ENCODE data around the gene DYRK1A.
"Not testable (repeated sequence)": the region's sequence is repeated elsewhere in the genome, so short reads cannot be mapped to it uniquely, and the experiment has no call there.

The DYRK1A gene

GRCh38 chr21:37546299-37546908 lies 179.8 kb downstream of the DYRK1A start:
- no peak overlapping the region for H3K9ac ChIP-seq (ENCODE audit: insufficient read length)
- no peak for DNase-seq (ENCODE audit: low read depth, low spot score)
- TF ChIP-seq FOXP2 (optimal IDR thresholded peaks at IDR 0.05; ENCODE audit: control extremely low read depth, extremely low read length, insufficient read depth) (no peak), EZH2 (IDR thresholded peaks at IDR 0.05) (no peak), POLR2AphosphoS5 (IDR thresholded peaks at IDR 0.05; ENCODE audit: borderline replicate concordance, low read depth, low read length) (no peak)

GRCh38 chr21:37546949-37547614 lies 180.5 kb downstream of the DYRK1A start:
- no peak for TF ChIP-seq EZH2 (IDR thresholded peaks at IDR 0.05)
- TF ChIP-seq POLR2AphosphoS5 (IDR thresholded peaks at IDR 0.05; ENCODE audit: borderline replicate concordance, low read depth, low read length), result peak; percentile 36; the same call in 1 of the 2 replicates
- TF ChIP-seq FOXP2 (optimal IDR thresholded peaks at IDR 0.05; ENCODE audit: control extremely low read depth, extremely low read length, insufficient read depth), result no peak
- Histone ChIP-seq H3K36me3 (ENCODE audit: insufficient read depth, low read length) (no peaks in the 10 kb centered on the region), H3K9me3 (ENCODE audit: low read depth, low read length) (peaks cover 7% of the 10 kb centered on the region; the same call in 1 of the 2 replicates), H3K9ac (ENCODE audit: insufficient read length) (no peak overlapping the region), H3K4me3 (peak overlapping the region; percentile 55), H3K27ac (peak overlapping the region; percentile 60; the same call in 1 of the 2 replicates)
- DNase-seq (ENCODE audit: low read depth, low spot score), result peak; percentile 57

More at GRCh38 chr21:37546299-37546908, 179.8 kb downstream of the DYRK1A start:
- H3K9me3 ChIP-seq (ENCODE audit: low read depth, low read length), result peaks cover 7% of the 10 kb centered on the region; the same call in 1 of the 2 replicates
- H3K4me3 ChIP-seq, result peak overlapping the region; percentile 55
- no peaks in the 10 kb centered on the region for H3K36me3 ChIP-seq (ENCODE audit: insufficient read depth, low read length)
- no peak overlapping the region for H3K27ac ChIP-seq

- DNase-seq (ENCODE audit: low read depth, low spot score), result no peak
- Histone ChIP-seq H3K36me3 (ENCODE audit: insufficient read depth, low read length) (no peaks in the 10 kb centered on the region), H3K27ac (peak overlapping the region; percentile 60; the same call in 1 of the 2 replicates), H3K9ac (ENCODE audit: insufficient read length) (no peak overlapping the region), H3K4me3 (peak overlapping the region; percentile 55), H3K9me3 (ENCODE audit: low read depth, low read length) (peaks cover 7% of the 10 kb centered on the region; the same call in 1 of the 2 replicates)
- TF ChIP-seq FOXP2 (optimal IDR thresholded peaks at IDR 0.05; ENCODE audit: control extremely low read depth, extremely low read length, insufficient read depth) (no peak), EZH2 (IDR thresholded peaks at IDR 0.05) (no peak), POLR2AphosphoS5 (IDR thresholded peaks at IDR 0.05; ENCODE audit: borderline replicate concordance, low read depth, low read length) (no peak)
These were observed 181.1 kb downstream of the DYRK1A start for GRCh38 chr21:37547615-37548200.

GRCh38 chr21:37548521-37548981 lies 182.0 kb downstream of the DYRK1A start:
- Histone ChIP-seq H3K27ac (no peak overlapping the region), H3K36me3 (ENCODE audit: insufficient read depth, low read length) (no peaks in the 10 kb centered on the region), H3K4me3 (no peak overlapping the region), H3K9ac (ENCODE audit: insufficient read length) (no peak overlapping the region), H3K9me3 (ENCODE audit: low read depth, low read length) (0 out of 2 replicates have a peak, but pooled peaks cover under 1% of the 10 kb centered on the region)
- DNase-seq (ENCODE audit: low read depth, low spot score), result no peak
- no peak for TF ChIP-seq POLR2AphosphoS5 (IDR thresholded peaks at IDR 0.05; ENCODE audit: borderline replicate concordance, low read depth, low read length)
- no peak for TF ChIP-seq FOXP2 (optimal IDR thresholded peaks at IDR 0.05; ENCODE audit: control extremely low read depth, extremely low read length, insufficient read depth)
- no peak for TF ChIP-seq EZH2 (IDR thresholded peaks at IDR 0.05)

GRCh38 chr21:37549730-37550129 lies 183.2 kb downstream of the DYRK1A start:
- not testable (repeated sequence) for H3K27ac ChIP-seq; H3K9ac ChIP-seq (ENCODE audit: insufficient read length); H3K4me3 ChIP-seq; H3K36me3 ChIP-seq (ENCODE audit: insufficient read depth, low read length); H3K9me3 ChIP-seq (ENCODE audit: low read depth, low read length); DNase-seq (ENCODE audit: low read depth, low spot score)

GRCh38 chr21:37550157-37550556 lies 183.6 kb downstream of the DYRK1A start:
- H3K4me3 ChIP-seq, result no peak overlapping the region
- no peak overlapping the region for H3K27ac ChIP-seq
- H3K36me3 ChIP-seq (ENCODE audit: insufficient read depth, low read length), result no peaks in the 10 kb centered on the region
- no peak overlapping the region for H3K9ac ChIP-seq (ENCODE audit: insufficient read length)
- no peak for DNase-seq (ENCODE audit: low read depth, low spot score)
- no peaks in the 10 kb centered on the region for H3K9me3 ChIP-seq (ENCODE audit: low read depth, low read length)
- no peak for TF ChIP-seq POLR2AphosphoS5 (IDR thresholded peaks at IDR 0.05; ENCODE audit: borderline replicate concordance, low read depth, low read length)
- no peak for TF ChIP-seq FOXP2 (optimal IDR thresholded peaks at IDR 0.05; ENCODE audit: control extremely low read depth, extremely low read length, insufficient read depth)
- TF ChIP-seq EZH2 (IDR thresholded peaks at IDR 0.05), result no peak

GRCh38 chr21:37550618-37551330 lies 184.2 kb downstream of the DYRK1A start:
- Histone ChIP-seq H3K36me3 (ENCODE audit: insufficient read depth, low read length) (no peaks in the 10 kb centered on the region), H3K4me3 (peak overlapping the region; percentile 58), H3K27ac (0 out of 2 replicates have a peak overlapping the region, but pooled peaks have one; percentile 0), H3K9ac (ENCODE audit: insufficient read length) (no peak overlapping the region), H3K9me3 (ENCODE audit: low read depth, low read length) (no peaks in the 10 kb centered on the region)
- TF ChIP-seq FOXP2 (optimal IDR thresholded peaks at IDR 0.05; ENCODE audit: control extremely low read depth, extremely low read length, insufficient read depth), result no peak
- TF ChIP-seq POLR2AphosphoS5 (IDR thresholded peaks at IDR 0.05; ENCODE audit: borderline replicate concordance, low read depth, low read length), result no peak
- no peak for TF ChIP-seq EZH2 (IDR thresholded peaks at IDR 0.05)
- DNase-seq (ENCODE audit: low read depth, low spot score), result no peak
